Liver (tissue), 9 donors: ENCODE data around the gene CATSPERE. TPM values are rescaled to one million over a fixed set of nuclear protein-coding genes. Genes with fewer than 3 reads are reported as not detected.

Experiments
- DNase-seq: peaks from one replicate; pipeline ENCODE4 v3.0.0-alpha.2; 2017; ENCODE audit warnings: low spot score
- H3K27ac ChIP-seq, 2 donors: one replicate each; pipeline ENCODE4 v1.7.0; 2013; ENCODE audit warnings: inconsistent platforms in 2 of 2, low read length in 2 of 2, control low read depth in 1 of 2, low read depth in 1 of 2, mild to moderate bottlenecking in 1 of 2
- H3K27me3 ChIP-seq, 4 donors: one replicate each; pipeline versions ENCODE4 v1.6.1 to v1.7.0; 2013; ENCODE audit warnings: low read length in 3 of 4, inconsistent platforms in 1 of 4, mild to moderate bottlenecking in 1 of 4, moderate library complexity in 1 of 4; ENCODE audit not compliant: control insufficient read depth in 4 of 4, insufficient read depth in 4 of 4
- H3K36me3 ChIP-seq, 4 donors: one replicate each; pipeline versions ENCODE4 v1.6.1 to v1.7.0; 2013; ENCODE audit warnings: low read length in 3 of 4, mild to moderate bottlenecking in 3 of 4, low read depth in 1 of 4, moderate library complexity in 1 of 4; ENCODE audit not compliant: control insufficient read depth in 4 of 4, insufficient read depth in 3 of 4
- H3K4me1 ChIP-seq, 4 donors: one replicate each; pipeline versions ENCODE4 v1.6.1 to v1.7.0; 2013; ENCODE audit warnings: low read length in 3 of 4, mild to moderate bottlenecking in 3 of 4, moderate library complexity in 1 of 4; ENCODE audit not compliant: control insufficient read depth in 4 of 4, insufficient read depth in 4 of 4
- H3K4me3 ChIP-seq, 3 donors: one replicate each; pipeline versions ENCODE4 v1.6.1 to v1.7.0; 2013; ENCODE audit warnings: low read length in 3 of 3, control low read depth in 1 of 3, low read depth in 1 of 3, mild to moderate bottlenecking in 1 of 3
- H3K9ac ChIP-seq, 2 donors: one replicate each; pipeline ENCODE4 v1.7.0; 2013; ENCODE audit warnings: low read length in 2 of 2, mild to moderate bottlenecking in 2 of 2, moderate library complexity in 2 of 2, control low read depth in 1 of 2, low read depth in 1 of 2
- H3K9me3 ChIP-seq, 4 donors: one replicate each; pipeline versions ENCODE4 v1.6.1 to v1.7.0; 2013; ENCODE audit warnings: low read length in 3 of 4; ENCODE audit not compliant: control insufficient read depth in 4 of 4
- CTCF ChIP-seq: fragments of 150-350 bp; IDR thresholded peaks from 2 replicates; pipeline ENCODE4 v1.5.1; 2017; ENCODE audit warnings: improper control_type of control experiment, low read depth, low read length; ENCODE audit not compliant: missing input control
- EGR1 ChIP-seq, 2 donors: IDR thresholded peaks; 2 replicates each; pipeline ENCODE4 v1.6.1; 2016 to 2018; ENCODE audit warnings: antibody characterized with exemption in 2 of 2, low read depth in 2 of 2
- FOXA1 ChIP-seq: IDR thresholded peaks from 2 replicates; pipeline ENCODE4 v1.6.1; 2016; ENCODE audit warnings: antibody characterized with exemption
- FOXA2 ChIP-seq: IDR thresholded peaks from 2 replicates; pipeline ENCODE4 v1.6.1; 2016; ENCODE audit warnings: antibody characterized with exemption
- GABPA ChIP-seq, 2 donors: IDR thresholded peaks in 1 of 2; conservative IDR thresholded peaks in 1 of 2; 2 replicates each; pipeline ENCODE4 v1.6.1; 2016; ENCODE audit warnings: antibody characterized with exemption in 2 of 2, mild to moderate bottlenecking in 1 of 2, moderate library complexity in 1 of 2
- HNF4A ChIP-seq, 2 donors: conservative IDR thresholded peaks; 2 replicates each; pipeline ENCODE4 v1.6.1; 2016; ENCODE audit warnings: antibody characterized with exemption in 2 of 2, mild to moderate bottlenecking in 2 of 2
- HNF4G ChIP-seq: IDR thresholded peaks from 2 replicates; pipeline ENCODE4 v1.6.1; 2016; ENCODE audit warnings: antibody characterized with exemption
- JUND ChIP-seq, 2 donors: IDR thresholded peaks; 2 replicates each; pipeline ENCODE4 v1.6.1; 2016; ENCODE audit warnings: antibody characterized with exemption in 2 of 2
- MAX ChIP-seq: IDR thresholded peaks from 2 replicates; pipeline ENCODE4 v1.6.1; 2016; ENCODE audit warnings: antibody characterized with exemption
- NR2F2 ChIP-seq: IDR thresholded peaks from 2 replicates; pipeline ENCODE4 v1.6.1; 2016; ENCODE audit warnings: antibody characterized with exemption
- RAD21 ChIP-seq, 2 donors: IDR thresholded peaks; 2 replicates each; pipeline ENCODE4 v1.6.1; 2016; ENCODE audit warnings: antibody characterized with exemption in 2 of 2, mild to moderate bottlenecking in 2 of 2
- REST ChIP-seq: IDR thresholded peaks from 2 replicates; pipeline ENCODE4 v1.6.1; 2016; ENCODE audit warnings: antibody characterized with exemption, mild to moderate bottlenecking
- RXRA ChIP-seq, 2 donors: IDR thresholded peaks; 2 replicates each; pipeline ENCODE4 v1.6.1; 2017 to 2018; ENCODE audit warnings: antibody characterized with exemption in 2 of 2, mild to moderate bottlenecking in 1 of 2
- SP1 ChIP-seq: IDR thresholded peaks from 2 replicates; pipeline ENCODE4 v1.6.1; 2018; ENCODE audit warnings: antibody characterized with exemption, mild to moderate bottlenecking
- TAF1 ChIP-seq: conservative IDR thresholded peaks from 2 replicates; pipeline ENCODE4 v1.6.1; 2016; ENCODE audit warnings: antibody characterized with exemption, mild to moderate bottlenecking
- YY1 ChIP-seq: IDR thresholded peaks from 2 replicates; pipeline ENCODE4 v1.6.1; 2016; ENCODE audit warnings: antibody characterized with exemption, mild to moderate bottlenecking
- WGBS: extraction: QIAGEN DNeasy Blood & Tissue Kit; methylation state at CpG from one replicate; pipeline ENCODE4 v1.1.7; 2013; 5-methylcytosine and 5-hydroxymethylcytosine counted together
- polyA plus RNA-seq, 2 donors: library from polyadenylated mRNA; stranded (reverse) in 1 of 2; unstranded in 1 of 2; fragments of 200-250 nt in 1 of 2; fragments of >200 nt in 1 of 2; fragmentation: Nextera tagmentation in 1 of 2; extraction: Ambion mirVana in 1 of 2; gene quantifications; one replicate each; pipeline versions ENCODE4 v1.2.1 to v1.2.3, GENCODE V29; 2013 to 2015
- total RNA-seq, 2 donors: library from RNA; depleted of rRNA; stranded (reverse); fragments of >200 nt; gene quantifications; one replicate each; pipeline ENCODE4 v1.2.3, GENCODE V29; 2014
- TF ChIP-seq, protein P1 (sequence below): IDR thresholded peaks from 2 replicates; pipeline ENCODE4 v1.6.1; 2016; ENCODE audit warnings: antibody characterized with exemption
- TF ChIP-seq, protein P2 (sequence below): IDR thresholded peaks from 2 replicates; pipeline ENCODE4 v1.6.1; 2016; ENCODE audit warnings: antibody characterized with exemption
- donor health status: healthy.
- donor health status: healthy.
- donor health status: healthy.
- donor health status: healthy.
- donor health status: healthy.

The CATSPERE gene
- total and polyA plus RNA-seq, 4 donors: 0.15 to 0.79 (median 0.53) TPM

DNA sequence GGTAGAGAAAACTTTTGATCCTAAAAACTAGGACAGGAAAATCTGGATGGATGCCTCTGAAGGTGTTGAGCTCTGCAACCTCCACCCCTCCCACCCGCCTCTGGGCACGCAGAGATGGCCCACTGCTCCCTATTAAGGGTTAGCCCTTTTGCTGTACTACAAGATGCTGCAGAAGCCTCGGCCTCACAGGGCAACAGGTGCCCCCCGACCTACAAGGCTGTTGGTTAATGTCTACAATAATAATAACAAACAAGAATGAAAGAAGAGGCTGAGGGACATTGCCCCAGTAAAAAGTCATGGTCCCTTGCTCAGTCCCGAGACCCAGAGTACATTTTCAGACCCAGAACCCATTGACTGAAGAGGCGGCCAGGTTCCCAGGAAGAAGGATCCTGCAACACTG is 184.3 kb downstream of the CATSPERE start:
- no peaks in the 10 kb centered on the region for H3K4me1 ChIP-seq
- no peak overlapping the region for H3K4me3 ChIP-seq
- TF ChIP-seq SP1: no peak
- TF ChIP-seq, protein P1, sequence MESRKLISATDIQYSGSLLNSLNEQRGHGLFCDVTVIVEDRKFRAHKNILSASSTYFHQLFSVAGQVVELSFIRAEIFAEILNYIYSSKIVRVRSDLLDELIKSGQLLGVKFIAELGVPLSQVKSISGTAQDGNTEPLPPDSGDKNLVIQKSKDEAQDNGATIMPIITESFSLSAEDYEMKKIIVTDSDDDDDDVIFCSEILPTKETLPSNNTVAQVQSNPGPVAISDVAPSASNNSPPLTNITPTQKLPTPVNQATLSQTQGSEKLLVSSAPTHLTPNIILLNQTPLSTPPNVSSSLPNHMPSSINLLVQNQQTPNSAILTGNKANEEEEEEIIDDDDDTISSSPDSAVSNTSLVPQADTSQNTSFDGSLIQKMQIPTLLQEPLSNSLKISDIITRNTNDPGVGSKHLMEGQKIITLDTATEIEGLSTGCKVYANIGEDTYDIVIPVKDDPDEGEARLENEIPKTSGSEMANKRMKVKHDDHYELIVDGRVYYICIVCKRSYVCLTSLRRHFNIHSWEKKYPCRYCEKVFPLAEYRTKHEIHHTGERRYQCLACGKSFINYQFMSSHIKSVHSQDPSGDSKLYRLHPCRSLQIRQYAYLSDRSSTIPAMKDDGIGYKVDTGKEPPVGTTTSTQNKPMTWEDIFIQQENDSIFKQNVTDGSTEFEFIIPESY: no peak
- no peak for DNase-seq
- H3K9me3 ChIP-seq: no peaks in the 10 kb centered on the region
- no peak overlapping the region for H3K27ac ChIP-seq
- H3K36me3 ChIP-seq: no peaks in the 10 kb centered on the region
- no peaks in the 10 kb centered on the region for H3K27me3 ChIP-seq
- H3K9ac ChIP-seq: no peak overlapping the region
- WGBS: 89% methylated on average over 6 of the region's 6 CpGs

GRCh38 chr1:244645890-244646289 is 184.8 kb downstream of the CATSPERE start:
- Histone ChIP-seq H3K36me3 (no peaks in the 10 kb centered on the region), H3K9ac (no peak overlapping the region), H3K4me1 (no peaks in the 10 kb centered on the region), H3K4me3 (no peak overlapping the region), H3K27me3 (no peaks in the 10 kb centered on the region), H3K27ac (no peak overlapping the region), H3K9me3 (no peaks in the 10 kb centered on the region)
- TF ChIP-seq HNF4A (conservative IDR thresholded peaks at IDR 0.05): no peak
- TF ChIP-seq RAD21 (IDR thresholded peaks at IDR 0.05): no peak
- TF ChIP-seq TAF1: no peak
- TF ChIP-seq, protein P2, sequence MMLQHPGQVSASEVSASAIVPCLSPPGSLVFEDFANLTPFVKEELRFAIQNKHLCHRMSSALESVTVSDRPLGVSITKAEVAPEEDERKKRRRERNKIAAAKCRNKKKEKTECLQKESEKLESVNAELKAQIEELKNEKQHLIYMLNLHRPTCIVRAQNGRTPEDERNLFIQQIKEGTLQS: no peak
- TF ChIP-seq GABPA (IDR thresholded peaks at IDR 0.05 in 1 of 2, conservative IDR thresholded peaks at IDR 0.05 in 1 of 2): no peak
- no peak for TF ChIP-seq HNF4G
- no peak for TF ChIP-seq SP1
- TF ChIP-seq REST: no peak
- TF ChIP-seq FOXA1: no peak
- no peak for TF ChIP-seq CTCF
- TF ChIP-seq YY1: no peak
- TF ChIP-seq MAX: no peak
- no peak for TF ChIP-seq RXRA (IDR thresholded peaks at IDR 0.05)
- TF ChIP-seq JUND (IDR thresholded peaks at IDR 0.05): no peak
- no peak for TF ChIP-seq NR2F2
- no peak for TF ChIP-seq FOXA2
- TF ChIP-seq EGR1 (IDR thresholded peaks at IDR 0.05; ENCODE audit: low read depth in 2 of 2): no peak
- TF ChIP-seq, protein P1: no peak
- no peak for DNase-seq
- WGBS: 81% methylated on average over 6 of the region's 6 CpGs
